Activated T-cell treated with anti-CD3 and anti-CD28 coated beads, Interleukin-2, amount 50 U/mL, for 48 hours (primary cell): Measurements from ENCODE around the gene ANKRD12.

Source experiments
- DNase-seq, 2 experiments: peaks; one replicate each; pipeline ENCODE4 v3.0.0-alpha.2; 2020

ANKRD12 gene

GRCh38 chr18:9296233-9297006 is 159.8 kb downstream of the ANKRD12 start:
- no peak for DNase-seq

GRCh38 chr18:9297007-9297393 is 160.4 kb downstream of the ANKRD12 start:
- DNase-seq, result no peak

GRCh38 chr18:9304388-9305070 is 167.9 kb downstream of the ANKRD12 start:
- no peak for DNase-seq

GRCh38 chr18:9319333-9319732 is 182.8 kb downstream of the ANKRD12 start:
- no peak for DNase-seq

GRCh38 chr18:9321017-9321452 is 184.5 kb downstream of the ANKRD12 start:
- DNase-seq, result no peak

GRCh38 chr18:9321736-9322135 is 185.2 kb downstream of the ANKRD12 start:
- no peak for DNase-seq

GRCh38 chr18:9322744-9323143 is 186.2 kb downstream of the ANKRD12 start:
- DNase-seq, result no peak

GRCh38 chr18:9323750-9324445 is 187.3 kb downstream of the ANKRD12 start:
- DNase-seq, result no peak

GRCh38 chr18:9325716-9326115 is 189.1 kb downstream of the ANKRD12 start:
- DNase-seq, result no peak

GRCh38 chr18:9328776-9329175 is 192.2 kb downstream of the ANKRD12 start:
- DNase-seq, result no peak

GRCh38 chr18:9329471-9329870 is 192.9 kb downstream of the ANKRD12 start:
- DNase-seq, result no peak

GRCh38 chr18:9330419-9330818 is 193.8 kb downstream of the ANKRD12 start:
- DNase-seq, result no peak

- no peak for DNase-seq
Observed at GRCh38 chr18:9333441-9334328, 197.1 kb downstream of the ANKRD12 start.

- DNase-seq, result peak; percentile 92 to 93
Observed at GRCh38 chr18:9334329-9334972, 197.9 kb downstream of the ANKRD12 start, which contains the start of gene TWSG1. Gene TWSG1, plus strand, starts transcription at chr18:9334773. Its CDS starts 2,457 bp downstream, at chr18:9337230.

GRCh38 chr18:9334973-9335696 is 198.6 kb downstream of the ANKRD12 start:
- peak in 1 of 2 experiments; percentile 67 for DNase-seq
